Measurements from ENCODE around the gene LACTB. TPM values are rescaled to one million over a fixed set of nuclear protein-coding genes. Genes with fewer than 3 reads are reported as not detected.

LACTB gene
- total and polyA plus RNA-seq, 2 of the 13 experiments (the other 11 are each of a cell fraction or from before 2014, with no cell fraction given): 14.8 to 23.0 TPM

DNA sequence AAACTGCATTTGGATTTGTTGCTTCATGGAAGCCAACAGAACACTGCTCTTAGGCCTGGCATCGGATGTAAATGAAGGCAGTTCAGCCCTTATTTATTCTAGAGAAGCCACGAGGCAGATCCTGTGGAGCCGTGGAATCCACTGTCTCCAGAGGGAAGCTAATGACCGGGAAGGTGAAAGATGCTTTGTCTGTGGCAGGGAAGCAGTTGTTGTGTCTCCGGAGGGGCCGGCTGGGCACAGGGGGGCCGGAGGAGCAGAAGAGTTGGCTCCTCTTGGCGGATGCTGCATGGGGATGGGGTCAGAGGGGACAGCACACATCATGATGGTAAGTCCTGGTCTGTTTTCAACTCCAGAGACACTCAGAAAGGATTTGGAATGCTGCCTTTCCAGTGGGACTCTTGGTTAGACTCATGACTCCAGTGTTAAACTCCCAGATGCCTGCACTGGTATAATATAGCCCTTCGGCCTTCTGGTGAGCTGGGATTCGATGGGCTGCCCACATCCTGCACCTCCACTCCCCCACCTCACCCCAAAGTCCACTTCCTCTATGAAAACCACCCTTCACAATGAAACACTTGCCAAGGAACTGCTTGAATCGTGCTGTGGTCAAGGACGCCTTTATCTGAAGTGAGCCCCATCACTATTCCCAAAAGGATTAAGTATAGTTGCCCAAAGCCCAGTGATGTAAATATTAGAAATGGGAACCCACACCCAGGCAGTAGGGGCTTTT, 45.5 kb upstream of the LACTB start (continued):
- TF ChIP-seq TRIM24 (CRISPR knock-in tag; IDR thresholded peaks at IDR 0.05): no peak
- no peak for TF ChIP-seq TOE1 (CRISPR knock-in tag; IDR thresholded peaks at IDR 0.05)

DNA sequence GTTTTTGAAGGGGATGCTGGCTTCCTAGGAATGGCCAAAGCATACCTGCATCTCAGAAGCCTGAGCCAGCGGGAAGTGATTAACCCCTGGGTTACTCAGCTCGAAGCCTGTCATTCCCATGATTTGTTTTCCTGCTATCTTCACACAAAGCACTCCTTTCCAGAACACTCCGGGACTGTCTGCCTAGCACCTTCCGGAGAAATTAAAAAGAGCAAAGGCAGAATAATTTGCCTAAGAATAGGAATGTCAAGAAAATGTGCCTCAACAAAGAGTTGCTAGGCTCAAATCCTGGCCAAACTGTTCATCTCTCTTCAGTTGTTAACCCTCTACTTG, 45.0 kb upstream of the LACTB start:
- TF ChIP-seq, protein P1, sequence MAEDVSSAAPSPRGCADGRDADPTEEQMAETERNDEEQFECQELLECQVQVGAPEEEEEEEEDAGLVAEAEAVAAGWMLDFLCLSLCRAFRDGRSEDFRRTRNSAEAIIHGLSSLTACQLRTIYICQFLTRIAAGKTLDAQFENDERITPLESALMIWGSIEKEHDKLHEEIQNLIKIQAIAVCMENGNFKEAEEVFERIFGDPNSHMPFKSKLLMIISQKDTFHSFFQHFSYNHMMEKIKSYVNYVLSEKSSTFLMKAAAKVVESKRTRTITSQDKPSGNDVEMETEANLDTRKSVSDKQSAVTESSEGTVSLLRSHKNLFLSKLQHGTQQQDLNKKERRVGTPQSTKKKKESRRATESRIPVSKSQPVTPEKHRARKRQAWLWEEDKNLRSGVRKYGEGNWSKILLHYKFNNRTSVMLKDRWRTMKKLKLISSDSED (CRISPR knock-in tag; IDR thresholded peaks at IDR 0.05): no peak
- no peak for TF ChIP-seq ZNF180 (CRISPR knock-in tag; IDR thresholded peaks at IDR 0.05; ENCODE audit: borderline replicate concordance, low read depth)
- no peak for TF ChIP-seq ZFP36 (IDR thresholded peaks at IDR 0.05; ENCODE audit: borderline replicate concordance, low read depth, low read length, partially characterized antibody)
- no peak for TF ChIP-seq EHMT2 (IDR thresholded peaks at IDR 0.05; ENCODE audit: borderline replicate concordance, low read depth, low read length)
- no peak for TF ChIP-seq TRIM24 (CRISPR knock-in tag; IDR thresholded peaks at IDR 0.05)
- no peak for TF ChIP-seq MTF1 (CRISPR knock-in tag; IDR thresholded peaks at IDR 0.05)
- no peak for TF ChIP-seq KAT8 (CRISPR knock-in tag; IDR thresholded peaks at IDR 0.05)
- ChIA-PET POLR2A (no interaction called here), CTCF (ENCODE audit: low intra/inter-chr PET ratio, low total read pairs) (no interaction called here)
- no peak overlapping the region for H3K4me2 ChIP-seq (ENCODE audit: low read depth, low read length)
- no TSS peak for BruUV-seq (replicated peaks)
- no peak overlapping the region for H3K27ac ChIP-seq (ENCODE audit: extremely low read length, insufficient read depth, low read length)
- H3K4me1 ChIP-seq (ENCODE audit: insufficient read depth, low read length): peaks cover 27% of the 10 kb centered on the region
- no peak overlapping the region for H3K4me3 ChIP-seq (replicated peaks in 1 of 3; ENCODE audit: insufficient read depth in 1 of 3, low read depth in 2 of 3, low read length in 3 of 3)
- no peaks in the 10 kb centered on the region for H4K20me1 ChIP-seq (ENCODE audit: insufficient read depth, low read length)
- no peaks in the 10 kb centered on the region for H3K79me2 ChIP-seq (ENCODE audit: insufficient read depth, low read length)
- intact Hi-C loops (cut with micrococcal nuclease; ENCODE audit: unreplicated experiment): no loop called here
- FAIRE-seq: no peak
- H3K27me3 ChIP-seq (ENCODE audit: control insufficient read depth in 1 of 2, insufficient read depth in 2 of 2, low read length in 2 of 2): no peaks in the 10 kb centered on the region
- no peak for DNase-seq (ENCODE audit: low spot score)
- no peak overlapping the region for H2AFZ ChIP-seq (ENCODE audit: low read length)
- H3K9me3 ChIP-seq (ENCODE audit: low read length): no peaks in the 10 kb centered on the region
- H3K36me3 ChIP-seq (replicated peaks in 1 of 2; ENCODE audit: control insufficient read depth in 1 of 2, insufficient read depth in 2 of 2, low read length in 2 of 2): no peaks in the 10 kb centered on the region; a peak in 1 of 5 replicates
- no peak for ATAC-seq
- in situ Hi-C loops (cut with HindIII; ENCODE audit: extremely low pct_ligation_motif_present, low pct_unique_long_range_greater_than_20kb): no loop called here
- no peak overlapping the region for H3K9ac ChIP-seq (ENCODE audit: insufficient read depth, low read depth, low read length)
- 95% methylated on average over 4 of the region's 4 CpGs for WGBS (ENCODE audit: low lambda C conversion rate)

Measured in HepG2 (cell line).